Measurements from ENCODE around the gene TSPEAR.

- TF ChIP-seq CTCF (IDR thresholded peaks at IDR 0.05) (no peak), POLR2A (IDR thresholded peaks at IDR 0.05) (no peak)
Observed at GRCh38 chr21:44706026-44706705, 5.2 kb downstream of the TSPEAR start.
